ENCODE measurements around the gene CMKLR1. TPM values are rescaled to one million over a fixed set of nuclear protein-coding genes. Genes with fewer than 3 reads are reported as not detected.

Gene CMKLR1
- total RNA-seq, 3 donors from 2014 or later (not counting 1 experiment from before 2014, with no cell fraction given), result 40.7 to 99.1 (median 63.2) TPM

DNA sequence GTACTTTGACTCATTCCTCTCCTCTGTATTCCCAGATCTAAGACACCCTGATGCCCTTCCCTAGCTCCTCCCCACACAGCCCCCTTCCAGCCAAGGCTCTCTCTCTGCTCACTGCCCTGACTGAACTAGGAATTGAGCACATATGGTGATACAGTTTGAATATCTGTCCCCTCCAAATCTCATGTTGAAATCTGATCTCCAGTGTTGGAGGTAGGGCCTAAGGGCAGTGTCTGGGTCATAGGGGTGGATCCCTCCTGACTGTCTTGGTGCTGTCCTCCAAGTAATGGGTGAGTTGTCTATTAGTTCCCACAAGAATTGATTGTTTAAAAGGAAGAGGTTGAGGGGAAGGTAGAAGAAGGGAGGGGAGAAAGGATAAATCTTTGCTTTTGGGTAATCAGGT lies 17.4 kb downstream of the CMKLR1 start:
- peaks cover 83% of the 10 kb centered on the region for H3K4me1 ChIP-seq (ENCODE audit: control insufficient read depth, insufficient read depth, low read length)
- Mint-ChIP-seq H3K9me3 (no peaks in the 10 kb centered on the region), H3K27ac (peak overlapping the region; percentile 91 to 98), H3K36me3 (peaks cover 30% of the 10 kb centered on the region), H3K4me1 (peaks cover 83 to 97% of the 10 kb centered on the region in 2 donors), H3K27me3 (ENCODE audit: low read depth in 2 of 2) (no peaks in the 10 kb centered on the region), H3K4me3 (peak overlapping the region; percentile 65)
- H3K36me3 ChIP-seq (ENCODE audit: control insufficient read depth, insufficient read depth, low read length), result peaks cover 5% of the 10 kb centered on the region
- ATAC-seq (no peak), DNase-seq (no peak)
- H3K27me3 ChIP-seq (ENCODE audit: control insufficient read depth, insufficient read depth, low read length), result no peaks in the 10 kb centered on the region
- TF ChIP-seq, protein P1, sequence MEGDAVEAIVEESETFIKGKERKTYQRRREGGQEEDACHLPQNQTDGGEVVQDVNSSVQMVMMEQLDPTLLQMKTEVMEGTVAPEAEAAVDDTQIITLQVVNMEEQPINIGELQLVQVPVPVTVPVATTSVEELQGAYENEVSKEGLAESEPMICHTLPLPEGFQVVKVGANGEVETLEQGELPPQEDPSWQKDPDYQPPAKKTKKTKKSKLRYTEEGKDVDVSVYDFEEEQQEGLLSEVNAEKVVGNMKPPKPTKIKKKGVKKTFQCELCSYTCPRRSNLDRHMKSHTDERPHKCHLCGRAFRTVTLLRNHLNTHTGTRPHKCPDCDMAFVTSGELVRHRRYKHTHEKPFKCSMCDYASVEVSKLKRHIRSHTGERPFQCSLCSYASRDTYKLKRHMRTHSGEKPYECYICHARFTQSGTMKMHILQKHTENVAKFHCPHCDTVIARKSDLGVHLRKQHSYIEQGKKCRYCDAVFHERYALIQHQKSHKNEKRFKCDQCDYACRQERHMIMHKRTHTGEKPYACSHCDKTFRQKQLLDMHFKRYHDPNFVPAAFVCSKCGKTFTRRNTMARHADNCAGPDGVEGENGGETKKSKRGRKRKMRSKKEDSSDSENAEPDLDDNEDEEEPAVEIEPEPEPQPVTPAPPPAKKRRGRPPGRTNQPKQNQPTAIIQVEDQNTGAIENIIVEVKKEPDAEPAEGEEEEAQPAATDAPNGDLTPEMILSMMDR (IDR thresholded peaks at IDR 0.05), result no peak
- H3K9me3 ChIP-seq (ENCODE audit: control insufficient read depth, insufficient read depth, low read length), result no peaks in the 10 kb centered on the region
- intact Hi-C loops (cut with micrococcal nuclease), result no loop called here
- no peak overlapping the region for H3K27ac ChIP-seq (ENCODE audit: low read length)
- no peak overlapping the region for H3K4me3 ChIP-seq (ENCODE audit: low read length)

DNA sequence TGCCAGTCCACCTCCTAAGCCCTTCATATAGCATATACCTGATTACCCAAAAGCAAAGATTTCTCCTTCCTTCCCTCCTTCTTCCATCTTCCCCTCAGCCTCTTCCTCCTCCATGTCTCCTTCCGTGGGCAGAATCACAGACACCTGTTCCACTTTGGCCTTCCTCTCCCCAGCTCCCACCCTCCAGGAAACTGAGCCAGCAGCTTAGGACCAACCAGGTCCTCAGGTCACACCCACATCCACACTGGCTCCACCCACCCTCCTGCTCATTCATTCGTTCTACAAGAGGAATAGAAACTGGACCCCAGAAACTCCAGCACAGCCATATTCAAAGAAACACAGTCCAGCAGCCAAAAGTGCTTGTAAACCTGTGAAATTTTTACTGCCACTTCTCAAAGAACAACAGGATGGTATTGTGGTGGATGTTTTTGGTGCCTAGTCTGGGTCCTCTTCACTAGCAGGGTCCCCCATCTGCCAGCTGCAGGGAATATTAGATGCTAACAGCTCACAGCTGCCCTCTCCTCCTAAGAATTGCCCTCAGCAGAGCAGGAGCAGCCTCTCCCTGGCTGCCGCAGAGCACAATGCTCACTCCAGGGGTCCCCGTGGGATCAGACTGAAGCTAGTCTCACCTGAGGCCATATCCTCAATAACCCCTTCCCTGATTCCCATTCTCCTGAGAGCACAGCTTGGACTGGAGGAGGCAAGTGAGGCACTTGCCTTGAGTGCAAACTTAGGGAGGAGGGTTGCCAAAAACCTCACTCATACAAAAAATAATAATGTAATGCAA lies 18.4 kb downstream of the CMKLR1 start:
- H3K27ac Mint-ChIP-seq, result peak overlapping the region; percentile 91 to 98
- peak overlapping the region; percentile 14 for H3K27ac ChIP-seq (ENCODE audit: low read length)

DNA sequence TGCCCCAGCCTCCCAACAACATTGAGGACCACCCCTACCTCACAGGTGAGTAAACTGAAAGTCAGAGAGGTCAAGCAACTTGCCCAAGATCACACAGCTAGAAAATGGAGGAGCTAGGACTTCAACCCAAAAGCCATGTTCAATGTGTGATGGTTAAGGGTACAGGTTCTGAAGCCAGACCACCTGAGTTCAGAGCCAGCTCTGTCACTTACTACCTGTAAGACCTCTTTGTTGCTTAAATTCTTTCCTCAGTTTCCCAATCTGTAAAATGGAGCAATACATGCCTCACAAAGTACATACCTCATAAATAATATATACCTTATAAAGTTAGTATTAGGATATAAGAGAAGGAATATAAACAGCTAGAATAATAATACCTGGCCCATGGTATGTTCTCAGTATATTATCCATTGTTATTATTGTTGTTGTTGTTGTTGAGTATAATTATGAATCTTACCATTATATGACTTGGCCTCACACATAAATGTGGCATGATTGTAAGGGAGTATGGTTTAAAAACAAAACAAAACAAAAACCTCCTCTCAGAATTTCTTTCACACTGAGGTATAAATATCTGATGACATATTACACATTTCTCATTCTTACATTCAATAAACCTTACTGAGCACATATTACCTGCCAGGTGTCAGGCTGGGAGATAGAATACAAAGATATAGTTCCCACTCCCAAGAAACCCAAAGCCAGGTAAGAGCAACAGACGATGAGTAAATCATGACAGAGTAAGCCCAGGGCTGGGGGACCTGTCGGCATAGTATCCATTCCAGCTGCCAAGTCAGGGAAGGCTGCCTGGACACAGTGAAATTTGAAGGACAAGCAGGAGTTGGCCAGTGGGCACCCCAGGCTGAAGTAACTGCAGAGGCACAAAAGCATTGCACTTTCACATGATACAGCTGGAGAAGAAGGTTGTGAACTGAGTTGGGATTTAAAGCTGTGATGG lies 19.6 kb downstream of the CMKLR1 start:
- H3K4me3 Mint-ChIP-seq, result peak overlapping the region; percentile 59
- ATAC-seq (peak in 1 of 3 donors; percentile 30), DNase-seq (no peak)
- peaks cover 78 to 95% of the 10 kb centered on the region in 2 donors for H3K4me1 Mint-ChIP-seq
- no peaks in the 10 kb centered on the region for H3K9me3 Mint-ChIP-seq
- peaks cover 83% of the 10 kb centered on the region for H3K4me1 ChIP-seq (ENCODE audit: control insufficient read depth, insufficient read depth, low read length)
- intact Hi-C loops (cut with micrococcal nuclease), result loop anchor here (2.0 kb wide), 1 partner anchor 15 kb away; no protein-coding TSS in a partner anchor
- H3K9me3 ChIP-seq (ENCODE audit: control insufficient read depth, insufficient read depth, low read length), result no peaks in the 10 kb centered on the region
- H3K27me3 Mint-ChIP-seq (ENCODE audit: low read depth in 2 of 2), result no peaks in the 10 kb centered on the region
- peak overlapping the region; percentile 29 for H3K27ac ChIP-seq (ENCODE audit: low read length)
- H3K36me3 Mint-ChIP-seq, result peaks cover 17% of the 10 kb centered on the region
- TF ChIP-seq, protein P1 (IDR thresholded peaks at IDR 0.05), result no peak
- H3K36me3 ChIP-seq (ENCODE audit: control insufficient read depth, insufficient read depth, low read length), result peaks cover 5% of the 10 kb centered on the region
- no peak overlapping the region for H3K4me3 ChIP-seq (ENCODE audit: low read length)
- no peaks in the 10 kb centered on the region for H3K27me3 ChIP-seq (ENCODE audit: control insufficient read depth, insufficient read depth, low read length)
- WGBS (ENCODE audit: insufficient coverage), result 91% methylated on average over 2 of the region's 2 CpGs
- peak overlapping the region; percentile 91 to 98 for H3K27ac Mint-ChIP-seq

More for the DNA sequence above, 18.4 kb downstream of the CMKLR1 start:
- H3K4me3 Mint-ChIP-seq, result peak overlapping the region; percentile 40
- peaks cover 21% of the 10 kb centered on the region for H3K36me3 Mint-ChIP-seq
- Histone ChIP-seq H3K4me3 (ENCODE audit: low read length) (no peak overlapping the region), H3K4me1 (ENCODE audit: control insufficient read depth, insufficient read depth, low read length) (peaks cover 83% of the 10 kb centered on the region), H3K9me3 (ENCODE audit: control insufficient read depth, insufficient read depth, low read length) (no peaks in the 10 kb centered on the region), H3K36me3 (ENCODE audit: control insufficient read depth, insufficient read depth, low read length) (peaks cover 5% of the 10 kb centered on the region), H3K27me3 (ENCODE audit: control insufficient read depth, insufficient read depth, low read length) (no peaks in the 10 kb centered on the region)
- no peak for ATAC-seq
- no peak for DNase-seq
- peaks cover 83 to 97% of the 10 kb centered on the region in 2 donors for H3K4me1 Mint-ChIP-seq
- H3K27me3 Mint-ChIP-seq (ENCODE audit: low read depth in 2 of 2), result no peaks in the 10 kb centered on the region
- TF ChIP-seq, protein P1 (IDR thresholded peaks at IDR 0.05), result no peak
- 48% methylated on average over 4 of the region's 4 CpGs for WGBS (ENCODE audit: insufficient coverage)
- intact Hi-C loops (cut with micrococcal nuclease), result no loop called here
- H3K9me3 Mint-ChIP-seq, result no peaks in the 10 kb centered on the region
